HepG2 (cell line): ENCODE results near the gene ALAS2. TPM values are rescaled to one million over a fixed set of nuclear protein-coding genes. Genes with fewer than 3 reads are reported as not detected.

Source experiments
- ATAC-seq: fragments of 200-7000 bp; cut with Tn5 transposase; 3 replicates; pipeline ENCODE4 v1.9.1; 2020; ENCODE audit warnings: mild to moderate bottlenecking, moderate library complexity
- BruUV-seq: library from RNA; stranded (reverse); fragments of 400-500 nt; replicated peaks from 2 replicates; lab custom pipeline; 2021; lab: Mats Ljungman, UMichigan
- CTCF ChIA-PET: fragments of 300-600 bp; formaldehyde crosslinking; extraction: SDS; loops from one replicate; lab custom pipeline; 2021; ENCODE audit warnings: low total read pairs, inconsistent platforms, low intra/inter-chr PET ratio; lab: Yijun Ruan, JAX
- POLR2A ChIA-PET: fragments of 350-600 bp; sonication (Branson Sonifier 250); formaldehyde crosslinking; loops from one replicate; lab custom pipeline; 2020; ENCODE audit warnings: antibody characterized with exemption, inconsistent platforms; lab: Yijun Ruan, JAX
- DNase-seq: peaks from one replicate; pipeline ENCODE4 v3.0.0-alpha.2; 2015; ENCODE audit warnings: low spot score
- FAIRE-seq: peaks from 3 replicates; lab custom pipeline; 2011; peaks lifted over from hg19 to GRCh38; lab: Jason Lieb, UNC
- H2AFZ ChIP-seq: one replicate; pipeline ENCODE4 v1.6.1; 2011; ENCODE audit warnings: low read length, inconsistent platforms
- H3K27ac ChIP-seq: fragments of 300-600 bp; 3 replicates; pipeline ENCODE4 v1.8.0; 2011; ENCODE audit warnings: mixed run types, mild to moderate bottlenecking, mixed read lengths, low read length, inconsistent platforms; ENCODE audit not compliant: insufficient read depth; ENCODE audit errors: extremely low read length
- H3K27me3 ChIP-seq, 2 experiments: fragments of 200-600 bp in 1 of 2; 2 replicates in 1 of 2; 3 replicates in 1 of 2; pipeline versions ENCODE4 v1.6.0 to v1.8.0; 2011; ENCODE audit warnings: low read length in 2 of 2, mild to moderate bottlenecking in 2 of 2, moderate library complexity in 2 of 2, inconsistent platforms in 1 of 2; ENCODE audit not compliant: insufficient read depth in 2 of 2, control insufficient read depth in 1 of 2
- H3K36me3 ChIP-seq, 2 experiments: fragments of 200-600 bp in 1 of 2; replicated peaks in 1 of 2; 2 replicates in 1 of 2; 3 replicates in 1 of 2; pipeline versions ENCODE4 v1.5.1 to v1.8.0; 2011; ENCODE audit warnings: low read length in 2 of 2, inconsistent platforms in 1 of 2; ENCODE audit not compliant: insufficient read depth in 2 of 2, control insufficient read depth in 1 of 2
- H3K4me1 ChIP-seq: 2 replicates; pipeline ENCODE4 v1.5.1; 2012; ENCODE audit warnings: low read length, inconsistent platforms; ENCODE audit not compliant: insufficient read depth
- H3K4me2 ChIP-seq: 2 replicates; pipeline ENCODE4 v1.6.0; 2011; ENCODE audit warnings: low read depth, low read length, inconsistent platforms
- H3K4me3 ChIP-seq, 3 experiments: fragments of 200-600 bp in 1 of 3; sonication (generic), shearing (Covaris generic) in 1 of 3; replicated peaks in 1 of 3; 2 replicates each; pipeline ENCODE4 v1.5.1; 2011 to 2016; ENCODE audit warnings: low read length in 3 of 3, inconsistent platforms in 2 of 3, low read depth in 2 of 3, mild to moderate bottlenecking in 2 of 3, control low read depth in 1 of 3, mixed read lengths in 1 of 3; ENCODE audit not compliant: insufficient read depth in 1 of 3
- H3K79me2 ChIP-seq: one replicate; pipeline ENCODE4 v1.6.1; 2011; ENCODE audit warnings: low read length, inconsistent platforms; ENCODE audit not compliant: insufficient read depth
- H3K9ac ChIP-seq: 2 replicates; pipeline ENCODE4 v1.6.0; 2011; ENCODE audit warnings: mild to moderate bottlenecking, low read depth, low read length, inconsistent platforms; ENCODE audit not compliant: insufficient read depth
- H3K9me3 ChIP-seq: 2 replicates; pipeline ENCODE4 v1.5.1; 2012; ENCODE audit warnings: mild to moderate bottlenecking, low read length
- H4K20me1 ChIP-seq: 2 replicates; pipeline ENCODE4 v1.6.0; 2011; ENCODE audit warnings: inconsistent platforms, mild to moderate bottlenecking, low read length, moderate library complexity; ENCODE audit not compliant: insufficient read depth
- FOXM1 ChIP-seq: sonication (generic); formaldehyde crosslinking; IDR thresholded peaks from 2 replicates; pipeline ENCODE4 v1.5.0; 2020; ENCODE audit warnings: missing genetic modification reagents
- HDAC1 ChIP-seq: sonication (generic); formaldehyde crosslinking; IDR thresholded peaks from 2 replicates; pipeline ENCODE4 v1.5.1; 2020; ENCODE audit warnings: mild to moderate bottlenecking, missing genetic modification reagents
- MAFF ChIP-seq: IDR thresholded peaks from 2 replicates; pipeline ENCODE4 v1.6.1; 2011; ENCODE audit warnings: low read depth, low read length, improper control_type of control experiment
- PITX1 ChIP-seq: sonication (generic); formaldehyde crosslinking; IDR thresholded peaks from 2 replicates; pipeline ENCODE4 v1.5.1; 2020; ENCODE audit warnings: mild to moderate bottlenecking, missing genetic modification reagents
- PPARG ChIP-seq: conservative IDR thresholded peaks from 2 replicates; pipeline ENCODE4 v1.6.1; 2016; ENCODE audit warnings: missing biosample characterization, missing genetic modification reagents
- PRPF4 ChIP-seq: fragments of 200-400 bp; formaldehyde crosslinking; IDR thresholded peaks from 2 replicates; pipeline ENCODE4 v1.6.1; 2016; ENCODE audit warnings: low read length, low read depth; ENCODE audit not compliant: poor library complexity, severe bottlenecking
- SKI ChIP-seq: fragments of 450-650 bp; IDR thresholded peaks from one replicate; pipeline ENCODE4 v1.6.1; 2018; ENCODE audit warnings: mild to moderate bottlenecking; ENCODE audit not compliant: partially characterized antibody
- TBP ChIP-seq: sonication (generic); formaldehyde crosslinking; IDR thresholded peaks from 2 replicates; pipeline ENCODE4 v1.5.0; 2020; ENCODE audit warnings: missing genetic modification reagents
- YEATS2 ChIP-seq: sonication (generic); formaldehyde crosslinking; IDR thresholded peaks from 2 replicates; pipeline ENCODE4 v1.4.0; 2020; ENCODE audit warnings: missing genetic modification reagents, borderline replicate concordance
- ZC3H13 ChIP-seq: sonication (generic); formaldehyde crosslinking; IDR thresholded peaks from 2 replicates; pipeline ENCODE4 v1.8.1; 2023; ENCODE audit warnings: mild to moderate bottlenecking, missing genetic modification reagents, moderate library complexity
- ZFP36L1 ChIP-seq: sonication (generic); formaldehyde crosslinking; IDR thresholded peaks from 2 replicates; pipeline ENCODE4 v1.8.0; 2022; ENCODE audit warnings: mild to moderate bottlenecking, missing genetic modification reagents, moderate library complexity
- ZNF343 ChIP-seq: sonication (generic); formaldehyde crosslinking; IDR thresholded peaks from 2 replicates; pipeline ENCODE4 v1.4.0; 2020; ENCODE audit warnings: mild to moderate bottlenecking, missing genetic modification reagents
- ZNF558 ChIP-seq: sonication (generic); formaldehyde crosslinking; IDR thresholded peaks from 2 replicates; pipeline ENCODE4 v1.9.0; 2022; ENCODE audit warnings: mild to moderate bottlenecking, missing genetic modification reagents, borderline replicate concordance
- ZNF605 ChIP-seq: sonication (generic); formaldehyde crosslinking; IDR thresholded peaks from 2 replicates; pipeline ENCODE4 v1.8.0; 2022; ENCODE audit warnings: mild to moderate bottlenecking, missing genetic modification reagents
- ZNF704 ChIP-seq: sonication (generic); formaldehyde crosslinking; IDR thresholded peaks from 2 replicates; pipeline ENCODE4 v1.8.1; 2023; ENCODE audit warnings: mild to moderate bottlenecking, inconsistent platforms, moderate library complexity, missing genetic modification reagents, borderline replicate concordance
- ZNF841 ChIP-seq: sonication (generic); formaldehyde crosslinking; IDR thresholded peaks from 2 replicates; pipeline ENCODE4 v1.8.1; 2023; ENCODE audit warnings: missing genetic modification reagents, borderline replicate concordance
- ZSCAN29 ChIP-seq: sonication (generic); formaldehyde crosslinking; conservative IDR thresholded peaks from 2 replicates; pipeline ENCODE4 v1.4.0; 2020; ENCODE audit warnings: mild to moderate bottlenecking, missing genetic modification reagents
- ZSCAN31 ChIP-seq: sonication (generic); formaldehyde crosslinking; IDR thresholded peaks from 2 replicates; pipeline ENCODE4 v1.5.0; 2020; ENCODE audit warnings: low read depth, mild to moderate bottlenecking, missing genetic modification reagents
- WGBS: methylation state at CpG from one replicate; pipeline ENCODE4 v1.1.6; 2017; ENCODE audit warnings: low lambda C conversion rate; 5-methylcytosine and 5-hydroxymethylcytosine counted together
- in situ Hi-C: cut with HindIII; loops from 2 replicates; pipeline ENCODE4 v1.10.0; 2017; ENCODE audit warnings: low pct_unique_long_range_greater_than_20kb; ENCODE audit not compliant: extremely low pct_ligation_motif_present
- intact Hi-C: fragments of 100-400 bp; cut with micrococcal nuclease; formaldehyde crosslinking; loops from one replicate; pipeline ENCODE4 v1.10.0; 2022; ENCODE audit not compliant: unreplicated experiment
- polyA plus RNA-seq, 8 experiments: library from polyadenylated mRNA; depleted of rRNA in 3 of 8; stranded (reverse) in 7 of 8; unstranded in 1 of 8; fragments of >200 nt; fragmentation: Illumina TruSeq in 4 of 8; extraction: Trizol in 4 of 8; gene quantifications; 2 replicates each; pipeline versions ENCODE4 v1.2.1 to v1.2.3, GENCODE V29; 2011 to 2016; ENCODE audit warnings: low read depth in 4 of 8, missing spikeins in 1 of 8, mixed read lengths in 1 of 8; ENCODE audit not compliant: insufficient read depth in 1 of 8
- total RNA-seq, 5 experiments: library from RNA; depleted of rRNA; stranded (reverse); fragments of >200 nt; fragmentation: Illumina TruSeq; extraction: Trizol; gene quantifications; 2 replicates each; pipeline ENCODE4 v1.2.3, GENCODE V29; 2016; ENCODE audit warnings: low read depth in 1 of 5
- TF ChIP-seq, protein P1 (sequence below): sonication (generic); formaldehyde crosslinking; IDR thresholded peaks from 2 replicates; pipeline ENCODE4 v1.4.0; 2020; ENCODE audit warnings: missing genetic modification reagents

The ALAS2 gene
- total and polyA plus RNA-seq, 2 of the 13 experiments (the other 11 are each of a cell fraction or from before 2014, with no cell fraction given): not detected

- H4K20me1 ChIP-seq: no peaks in the 10 kb centered on the region
- H3K27me3 ChIP-seq: no peaks in the 10 kb centered on the region
- H3K4me2 ChIP-seq: no peak overlapping the region
- no peak overlapping the region for H2AFZ ChIP-seq
- no peaks in the 10 kb centered on the region for H3K36me3 ChIP-seq
- no peak for TF ChIP-seq PITX1 (CRISPR knock-in tag)
- no peak for TF ChIP-seq ZSCAN31 (CRISPR knock-in tag)
- TF ChIP-seq ZSCAN29 (CRISPR knock-in tag): no peak
- TF ChIP-seq FOXM1 (CRISPR knock-in tag): no peak
- TF ChIP-seq ZNF605 (CRISPR knock-in tag): no peak
- TF ChIP-seq, protein P1, sequence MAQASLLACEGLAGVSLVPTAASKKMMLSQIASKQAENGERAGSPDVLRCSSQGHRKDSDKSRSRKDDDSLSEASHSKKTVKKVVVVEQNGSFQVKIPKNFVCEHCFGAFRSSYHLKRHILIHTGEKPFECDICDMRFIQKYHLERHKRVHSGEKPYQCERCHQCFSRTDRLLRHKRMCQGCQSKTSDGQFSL: no peak
- TF ChIP-seq PPARG: no peak
- no peak for TF ChIP-seq YEATS2
- TF ChIP-seq ZNF558 (CRISPR knock-in tag): no peak
- TF ChIP-seq ZNF343 (CRISPR knock-in tag): no peak
- no peak for TF ChIP-seq TBP (CRISPR knock-in tag)
- TF ChIP-seq, all 625 proteins: peak for 0
- no peak for DNase-seq
- ChIA-PET CTCF (no interaction called here), POLR2A (interaction anchor here (0.6 kb wide), 1 partner anchor 394 kb away, joined by 3 read pairs; no protein-coding TSS in a partner anchor)
- BruUV-seq: no TSS peak
- WGBS: no CpG with 5 or more reads among the region's 2 CpGs
- Histone ChIP-seq H3K27ac (no peak overlapping the region), H3K79me2 (no peaks in the 10 kb centered on the region), H3K4me3 (no peak overlapping the region), H3K4me1 (peaks cover 11% of the 10 kb centered on the region; the same call in 1 of the 2 replicates), H3K9ac (no peak overlapping the region), H3K9me3 (no peaks in the 10 kb centered on the region)
- ATAC-seq: no peak
- intact Hi-C loops: no loop called here
- FAIRE-seq: no peak
- in situ Hi-C loops: no loop called here
These were observed 1.5 kb downstream of the ALAS2 start for GRCh38 chrX:55029291-55029690.

DNA sequence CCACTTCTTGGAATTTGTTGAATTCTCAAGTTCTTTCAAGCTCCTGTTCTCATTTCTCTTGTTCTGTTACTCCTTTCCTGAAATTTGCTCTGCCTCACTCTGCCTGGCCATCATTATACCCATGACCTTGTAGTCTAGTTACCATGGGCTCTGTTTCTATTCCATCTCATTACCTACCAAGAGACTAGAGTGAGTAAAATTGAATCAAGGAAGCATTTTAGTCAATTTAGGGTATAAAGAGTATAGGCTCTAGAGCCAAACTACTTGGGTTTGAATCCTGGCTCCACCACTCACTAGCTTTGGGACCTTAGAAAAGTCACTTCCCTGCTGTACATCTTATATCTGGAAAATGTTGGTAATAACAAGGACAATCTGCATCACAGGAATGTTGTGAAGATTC, 2.2 kb downstream of the ALAS2 start:
- H4K20me1 ChIP-seq: no peaks in the 10 kb centered on the region
- H3K9me3 ChIP-seq: no peaks in the 10 kb centered on the region
- no peak overlapping the region for H3K4me2 ChIP-seq
- H3K27me3 ChIP-seq: no peaks in the 10 kb centered on the region
- TF ChIP-seq ZFP36L1 (CRISPR knock-in tag): no peak
- TF ChIP-seq MAFF: no peak
- TF ChIP-seq SKI: no peak
- no peak for TF ChIP-seq ZNF841 (CRISPR knock-in tag)
- no peak for TF ChIP-seq ZNF704 (CRISPR knock-in tag)
- TF ChIP-seq HDAC1 (CRISPR knock-in tag): no peak
- TF ChIP-seq FOXM1 (CRISPR knock-in tag): no peak
- no peak for TF ChIP-seq ZC3H13 (CRISPR knock-in tag)
- TF ChIP-seq PRPF4: no peak
- H3K9ac ChIP-seq: no peak overlapping the region
- H3K79me2 ChIP-seq: no peaks in the 10 kb centered on the region
- H2AFZ ChIP-seq: no peak overlapping the region
- ATAC-seq (no peak), FAIRE-seq (no peak), DNase-seq (no peak)
- in situ Hi-C loops (no loop called here), intact Hi-C loops (no loop called here)
- H3K4me1 ChIP-seq: peaks cover 11% of the 10 kb centered on the region; the same call in 1 of the 2 replicates
- H3K36me3 ChIP-seq: no peaks in the 10 kb centered on the region
- CTCF ChIA-PET: no interaction called here
- POLR2A ChIA-PET: no interaction called here
- no TSS peak for BruUV-seq
- no peak overlapping the region for H3K27ac ChIP-seq
- no peak overlapping the region for H3K4me3 ChIP-seq
